Coronary artery (tissue), 2 donors: ENCODE measurements around the gene MCM10.

Source experiments
- DNase-seq: peaks from one replicate; pipeline ENCODE4 v3.0.0-alpha.2; 2017; ENCODE audit warnings: low spot score
- H3K27ac ChIP-seq, 2 donors: fragments of 200-600 bp; sonication (generic); one replicate each; pipeline ENCODE4 v1.5.1; 2016 to 2019
- H3K4me3 ChIP-seq: fragments of 200-600 bp; sonication (generic); 2 replicates; pipeline ENCODE4 v1.5.1; 2016; ENCODE audit warnings: mild to moderate bottlenecking, moderate library complexity
- CTCF ChIP-seq: fragments of 200-600 bp; sonication (generic); IDR thresholded peaks from one replicate; pipeline ENCODE4 v1.5.1; 2019; ENCODE audit warnings: antibody characterized with exemption

Gene MCM10

GRCh38 chr10:13256627-13257026 lies 95.3 kb downstream of the MCM10 start:
- H3K4me3 ChIP-seq: no peak overlapping the region
- no peak for DNase-seq
- H3K27ac ChIP-seq: no peak overlapping the region
- TF ChIP-seq CTCF: no peak

DNA sequence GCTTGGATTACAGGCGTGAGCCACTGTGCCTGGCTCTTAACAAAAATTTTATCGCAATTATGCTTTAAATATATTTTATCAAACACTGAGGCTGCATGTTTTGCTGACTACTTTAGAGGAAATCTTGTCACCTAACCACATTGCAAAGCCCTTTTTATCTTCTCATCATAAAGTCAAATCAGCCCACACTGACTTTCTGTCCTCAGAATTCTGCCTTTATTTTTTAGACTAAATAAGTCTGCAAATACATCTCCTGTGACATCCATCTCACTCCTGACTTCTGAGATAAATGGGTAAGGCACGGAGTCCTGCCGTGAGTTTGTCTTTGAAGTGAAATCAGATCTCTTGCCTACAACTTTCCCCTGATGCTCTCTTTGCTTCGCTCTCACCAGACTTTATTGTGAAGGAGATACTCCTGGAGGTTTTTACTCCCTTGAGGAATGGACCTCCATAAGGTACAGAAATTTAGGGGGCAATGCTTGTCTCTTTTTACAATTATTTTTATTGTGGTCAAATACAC lies 96.3 kb downstream of the MCM10 start:
- H3K27ac ChIP-seq: no peak overlapping the region
- DNase-seq: no peak
- H3K4me3 ChIP-seq: no peak overlapping the region
- no peak for TF ChIP-seq CTCF
